GM18858 (cell line): Measurements from ENCODE around the gene CENPN.

Experiments used
- ATAC-seq: cut with Tn5 transposase; IDR thresholded peaks from one replicate; pipeline ENCODE4 v1.9.1; 2021; ENCODE audit not compliant: unreplicated experiment

CENPN gene

DNA sequence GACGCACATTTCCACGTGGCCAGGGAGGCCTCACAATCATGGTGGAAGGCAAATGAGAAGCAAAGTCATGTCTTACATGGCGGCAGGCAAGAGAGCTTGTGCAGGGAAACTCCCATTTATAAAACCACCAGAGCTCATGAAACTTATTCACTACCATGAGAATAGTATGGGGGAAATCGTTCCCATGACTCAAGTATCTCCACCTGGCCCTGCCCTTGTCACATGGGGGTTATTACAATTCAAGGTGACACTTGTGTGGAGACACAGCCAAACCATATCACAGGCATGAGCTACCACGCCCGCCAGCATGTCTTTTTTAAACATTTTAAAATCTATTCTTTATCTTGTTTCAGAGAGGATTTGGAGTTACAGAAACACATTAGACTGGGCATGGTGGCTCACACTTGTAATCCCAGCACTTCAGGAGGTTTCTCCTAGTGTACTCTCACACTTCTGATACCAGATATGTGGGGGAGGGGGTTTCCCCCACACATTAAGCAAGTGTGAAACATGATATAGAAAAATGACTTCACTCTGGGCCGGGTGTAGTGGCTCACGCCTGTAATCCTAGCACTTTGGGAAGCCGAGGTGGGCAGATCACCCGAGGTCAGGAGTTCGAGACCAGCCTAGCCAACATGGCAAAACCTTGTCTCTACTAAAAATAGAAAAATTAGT lies 23.1 kb downstream of the CENPN start:
- no peak for ATAC-seq

DNA sequence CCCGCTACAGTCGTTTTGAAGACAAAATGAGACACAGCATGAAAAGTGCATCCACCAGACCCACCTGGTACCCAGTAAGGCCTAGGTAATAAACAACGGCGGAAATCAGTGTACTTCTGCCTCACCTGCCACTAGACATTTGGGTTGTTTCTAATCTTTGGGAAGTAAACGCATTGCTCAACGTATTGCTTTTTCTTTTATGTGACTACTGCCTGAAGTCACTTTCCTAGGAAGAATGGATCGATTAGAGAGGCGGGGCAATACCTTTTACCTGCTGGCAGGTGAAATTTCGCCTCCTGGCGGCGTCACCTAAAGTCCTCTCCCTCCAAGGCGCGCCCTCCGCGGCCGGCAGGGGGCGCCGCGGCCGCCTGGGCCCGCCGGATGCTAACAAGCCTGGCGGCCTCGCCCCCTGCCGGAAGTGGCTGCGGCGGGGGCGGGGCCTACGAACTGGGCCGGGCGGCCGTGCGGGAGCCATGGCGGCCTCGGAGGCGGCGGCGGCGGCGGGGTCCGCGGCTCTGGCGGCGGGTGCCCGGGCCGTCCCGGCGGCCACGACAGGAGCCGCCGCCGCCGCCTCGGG lies 28.5 kb downstream of the CENPN start, which contains the start of gene ATMIN:
Gene ATMIN, plus strand, starts transcription at position 445 of the 577 bp plus-strand sequence. Its CDS starts 29 bp downstream, at position 474.
- ATAC-seq: peak; percentile 83

DNA sequence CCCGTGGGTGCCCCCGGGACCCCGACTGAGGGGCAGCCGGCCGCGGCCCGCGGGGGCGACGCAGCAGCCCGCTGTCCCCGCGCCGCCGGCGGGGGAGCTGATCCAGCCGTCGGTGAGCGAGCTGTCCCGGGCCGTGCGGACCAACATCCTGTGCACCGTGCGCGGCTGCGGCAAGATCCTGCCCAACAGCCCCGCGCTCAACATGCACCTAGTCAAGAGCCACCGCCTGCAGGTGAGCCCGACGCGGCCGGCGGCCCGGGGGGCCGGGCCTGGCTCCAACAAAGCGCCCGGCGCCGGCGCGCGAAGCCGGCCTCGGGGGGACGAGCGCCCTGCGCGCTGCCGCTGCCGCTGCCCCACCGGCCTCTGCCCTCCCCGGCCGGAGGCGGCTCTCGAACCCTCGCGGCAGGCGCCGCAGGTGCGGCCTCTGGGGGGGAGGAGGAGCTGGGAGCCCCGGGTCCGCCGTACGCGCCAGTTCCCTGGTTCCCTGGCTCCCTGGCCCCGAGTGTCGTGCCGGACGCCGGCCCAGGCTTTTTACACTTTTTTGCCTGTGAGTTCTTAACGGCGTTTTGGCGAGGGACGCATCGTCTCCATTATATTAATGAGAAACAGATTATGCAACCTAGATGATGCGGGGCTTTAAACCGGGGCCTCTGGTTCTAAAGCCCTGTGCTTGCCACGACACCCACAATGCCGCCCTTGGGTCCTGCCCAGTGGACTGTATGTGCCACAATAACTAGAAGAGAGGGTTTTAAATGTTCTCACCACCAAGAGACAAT lies 29.1 kb downstream of the CENPN start:
- peak; percentile 42 for ATAC-seq

DNA sequence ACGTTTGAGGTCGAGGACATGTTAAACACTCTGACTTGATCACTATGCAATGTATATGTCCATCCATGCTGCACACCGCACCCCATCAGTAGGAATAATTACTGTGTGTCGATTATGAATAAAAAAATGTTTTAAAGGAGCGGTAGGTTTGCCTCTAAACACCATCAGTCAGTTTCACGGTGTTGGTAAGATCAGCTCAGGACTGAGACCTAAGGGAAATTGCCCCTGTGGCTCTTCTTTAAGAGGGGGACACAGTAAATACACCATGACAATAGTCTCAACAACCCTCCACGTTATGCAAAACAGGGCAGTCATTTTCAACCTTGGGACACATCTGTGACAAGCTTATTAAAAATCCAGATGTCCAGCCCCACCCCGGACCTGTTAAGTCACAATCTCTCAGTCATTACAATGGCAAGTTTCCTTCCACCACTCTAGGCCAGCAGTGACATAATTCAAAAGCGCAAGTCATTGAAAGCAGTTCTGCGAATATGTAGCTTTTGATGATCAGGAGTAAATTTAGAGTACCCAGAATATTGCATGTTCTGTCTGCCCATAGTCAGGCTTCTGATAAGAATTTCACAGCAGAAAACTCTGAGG lies 29.8 kb downstream of the CENPN start:
- no peak for ATAC-seq

GRCh38 chr16:81040131-81040530 lies 33.1 kb downstream of the CENPN start:
- ATAC-seq: no peak

- no peak for ATAC-seq
These were observed 33.8 kb downstream of the CENPN start for GRCh38 chr16:81040842-81041241.

DNA sequence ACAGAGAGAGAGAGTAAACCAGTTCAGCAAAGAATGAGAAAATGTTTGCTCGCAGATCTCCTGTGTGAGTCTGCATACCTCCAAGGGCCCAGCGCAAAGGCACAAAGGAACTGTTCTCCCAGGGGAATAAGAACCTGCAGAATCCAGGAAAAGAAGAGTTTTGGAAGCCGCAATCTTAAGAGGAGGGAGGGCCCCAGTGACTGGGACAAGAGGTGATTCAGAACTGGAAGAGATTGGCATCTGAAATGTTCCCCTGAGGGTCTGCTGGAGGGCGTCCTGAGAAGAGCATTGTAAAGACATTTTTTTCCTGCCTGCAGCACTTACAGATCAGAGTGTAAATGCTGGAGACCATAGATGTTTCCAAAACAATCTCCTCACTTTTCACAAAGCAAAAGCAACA lies 34.7 kb downstream of the CENPN start:
- ATAC-seq: no peak

DNA sequence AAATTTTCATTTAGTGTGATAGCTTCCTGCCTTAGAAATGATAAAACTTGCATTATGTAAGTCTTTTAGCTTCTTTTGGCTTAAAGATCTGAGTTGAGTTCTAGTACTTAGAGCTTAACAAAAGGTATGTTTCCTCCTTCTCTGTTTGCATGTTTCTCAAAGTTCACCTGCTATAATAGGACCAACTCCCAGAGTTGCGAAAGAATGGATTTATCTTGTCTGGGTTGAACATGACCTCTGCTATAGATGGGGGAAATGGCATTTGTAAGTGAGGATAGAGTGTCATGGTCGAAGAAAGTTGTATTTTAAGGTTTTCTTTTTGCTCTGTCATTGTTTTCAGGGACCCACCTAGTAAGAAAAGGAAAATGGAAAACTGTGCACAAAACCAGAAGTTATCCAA lies 35.8 kb downstream of the CENPN start:
- ATAC-seq: no peak

GRCh38 chr16:81053761-81054160 lies 46.7 kb downstream of the CENPN start:
- no peak for ATAC-seq

GRCh38 chr16:81060576-81061306 lies 53.7 kb downstream of the CENPN start:
- ATAC-seq: no peak

DNA sequence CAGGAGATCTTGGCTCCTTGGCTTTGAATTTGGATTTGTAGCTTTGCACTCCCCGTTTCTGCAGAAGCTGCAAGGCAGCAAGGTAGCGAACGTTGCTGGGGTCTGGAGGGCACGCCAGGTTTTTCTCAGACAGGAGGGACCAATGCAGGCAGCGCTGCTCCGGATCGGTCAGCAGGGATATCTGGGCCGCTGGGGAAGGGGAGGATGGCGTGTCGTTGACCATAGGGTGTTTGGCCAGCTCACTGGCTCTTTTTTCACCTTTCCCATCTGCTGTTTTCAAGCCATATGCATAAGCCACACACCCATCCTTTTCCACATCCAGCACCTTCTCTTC lies 54.3 kb downstream of the CENPN start:
- no peak for ATAC-seq

DNA sequence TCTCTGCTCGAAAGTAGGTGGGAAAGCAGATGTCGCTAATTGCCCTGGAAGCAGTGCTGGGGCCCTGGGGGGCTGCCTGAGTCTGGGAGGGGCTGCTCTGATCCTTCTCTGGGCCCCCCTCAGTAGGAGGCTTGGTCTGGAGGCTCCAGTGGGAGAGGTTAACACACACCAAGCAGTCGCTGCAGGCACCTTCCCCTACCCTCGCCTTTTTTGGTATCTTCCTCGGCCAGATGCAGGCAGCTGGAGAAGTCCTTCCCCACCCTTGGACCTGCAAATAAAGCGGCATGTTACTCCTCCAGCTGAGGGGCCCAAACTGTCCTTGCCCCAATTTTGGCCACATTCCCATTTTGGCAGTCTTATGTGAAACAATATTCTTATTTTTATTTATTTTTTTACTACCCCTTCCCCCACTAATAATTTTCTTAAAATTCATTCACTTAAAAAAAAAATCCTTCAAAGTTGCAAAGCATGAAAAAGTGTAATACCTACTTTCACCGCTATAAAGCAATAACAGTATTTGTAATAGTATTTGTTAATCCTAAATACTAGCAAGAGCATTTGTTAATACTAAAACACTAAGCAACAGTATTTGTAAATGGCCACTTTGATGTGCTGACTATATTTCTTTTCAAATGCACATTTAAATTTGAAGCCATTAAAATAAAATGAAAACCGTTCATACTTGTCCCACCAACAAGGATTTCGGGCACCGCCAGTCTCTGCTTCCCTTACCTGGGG lies 55.0 kb downstream of the CENPN start:
- ATAC-seq: no peak

- ATAC-seq: no peak
These were observed 59.7 kb downstream of the CENPN start for GRCh38 chr16:81066681-81067080.

- ATAC-seq: no peak
These were observed 60.2 kb downstream of the CENPN start for GRCh38 chr16:81067166-81067565.

- no peak for ATAC-seq
These were observed 62.0 kb downstream of the CENPN start for GRCh38 chr16:81069063-81069462.

DNA sequence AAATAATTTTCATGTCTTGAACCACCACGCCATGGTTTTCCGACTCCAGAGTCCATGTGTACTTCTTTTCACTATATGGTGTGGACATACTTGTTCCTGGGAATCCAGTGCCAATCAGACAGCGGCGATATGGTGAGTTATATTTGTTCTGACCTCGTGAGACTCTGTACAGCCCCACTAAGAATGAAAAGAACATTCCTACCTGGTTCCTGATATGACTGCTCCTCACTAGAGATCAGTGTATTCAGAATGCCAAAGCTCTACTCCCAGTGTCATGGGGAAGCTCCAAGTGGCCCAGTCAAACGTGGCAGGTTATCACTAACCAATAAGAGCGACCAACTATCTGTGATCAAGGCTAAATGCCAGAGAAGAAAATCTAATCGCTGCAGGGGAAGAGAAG lies 64.0 kb downstream of the CENPN start:
- no peak for ATAC-seq

DNA sequence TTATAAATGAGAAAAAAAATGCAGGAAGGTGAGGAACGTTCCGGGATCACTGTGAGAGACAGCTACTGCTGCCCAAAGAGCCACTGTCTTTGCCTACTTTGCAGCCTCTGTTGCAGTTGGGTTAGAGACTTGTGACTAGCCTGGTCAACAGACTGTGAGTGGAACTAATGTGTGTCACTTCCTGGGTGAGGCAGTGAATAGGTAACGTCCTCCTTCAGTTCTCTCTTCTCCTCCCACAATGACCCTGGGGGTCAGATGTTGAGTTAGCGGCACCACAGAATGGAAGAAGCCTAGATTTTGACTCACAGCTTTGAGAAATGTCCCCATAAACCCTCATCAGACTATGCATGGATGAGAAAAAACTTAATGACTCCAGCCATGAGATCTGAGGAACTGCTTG lies 64.8 kb downstream of the CENPN start:
- ATAC-seq: no peak

GRCh38 chr16:81073560-81074330 lies 66.7 kb downstream of the CENPN start:
- no peak for ATAC-seq

- peak; percentile 49 for ATAC-seq
These were observed 69.6 kb downstream of the CENPN start for GRCh38 chr16:81076566-81077075.
